ENCODE results near the gene ARMC9. TPM values are rescaled to one million over a fixed set of nuclear protein-coding genes. Genes with fewer than 3 reads are reported as not detected.

ARMC9 gene
- total RNA-seq, 1 experiment from 2014 or later: 16.4 TPM

DNA sequence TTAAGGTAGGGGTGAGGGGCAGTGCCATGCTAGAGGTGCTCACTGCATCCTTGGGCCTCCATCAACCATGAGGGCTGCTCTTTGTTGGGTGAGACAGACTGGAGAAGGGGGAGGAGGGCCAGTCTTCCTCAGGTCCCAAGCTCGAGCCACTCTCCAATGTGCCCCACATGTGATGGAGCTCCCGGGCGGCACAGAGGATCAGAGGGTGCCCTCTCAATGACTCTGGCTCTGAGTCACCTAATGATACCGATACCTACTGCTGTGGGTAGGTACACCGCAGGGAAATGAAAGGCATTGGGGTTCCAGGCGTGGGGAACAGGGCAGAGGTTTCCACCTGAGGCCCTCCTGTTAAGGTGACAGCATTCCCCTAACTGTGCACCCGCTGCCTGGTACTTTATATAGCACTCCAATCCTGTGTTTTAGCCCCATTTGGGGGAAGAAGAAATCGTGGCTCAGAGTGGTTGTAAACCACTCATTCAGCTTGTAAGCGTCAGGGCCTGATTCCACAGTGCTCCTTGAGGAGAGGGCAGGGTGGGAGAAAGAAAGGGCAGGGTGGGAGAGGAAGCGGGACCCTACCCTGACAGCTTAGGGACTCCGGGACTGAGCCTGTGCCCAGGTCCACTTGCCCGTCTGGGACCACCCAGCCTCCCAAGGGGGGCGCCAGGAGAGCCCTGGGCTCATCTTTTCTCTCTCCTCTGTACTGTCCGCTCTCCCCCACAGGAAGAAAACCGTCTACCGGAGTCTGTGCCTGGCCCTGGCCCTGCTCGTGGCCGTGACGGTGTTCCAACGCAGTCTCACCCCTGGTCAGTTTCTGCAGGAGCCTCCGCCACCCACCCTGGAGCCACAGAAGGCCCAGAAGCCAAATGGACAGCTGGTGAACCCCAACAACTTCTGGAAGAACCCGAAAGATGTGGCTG, 198.8 kb downstream of the ARMC9 start:
- intact Hi-C loops (cut with micrococcal nuclease): no loop called here
- RAD21 ChIA-PET (ENCODE audit: low non-redundant PET in 1 of 2, low total read pairs in 2 of 2, uncharacterized antibody in 2 of 2, unreplicated experiment in 2 of 2): no interaction called here

More for the DNA sequence above, 198.8 kb downstream of the ARMC9 start:
- Histone ChIP-seq H3K9me3 (ENCODE audit: control insufficient read depth in 1 of 2, insufficient read depth in 1 of 2, low read depth in 1 of 2, low read length in 2 of 2) (no peaks in the 10 kb centered on the region), H4K20me1 (ENCODE audit: insufficient read depth) (no peaks in the 10 kb centered on the region), H3K9ac (ENCODE audit: low read length) (peak overlapping the region; percentile 61; the same call in 1 of the 2 replicates), H3K27ac (ENCODE audit: low read depth, low read length) (no peak overlapping the region), H3K9me2 (ENCODE audit: insufficient read depth) (no peaks in the 10 kb centered on the region), H2AFZ (ENCODE audit: low read depth, low read length, poor library complexity, severe bottlenecking) (no peak overlapping the region), H3K4me3 (replicated peaks in 1 of 2; ENCODE audit: low read depth in 1 of 2, low read length in 2 of 2) (peak overlapping the region; percentile 52 to 62), H3K4me1 (ENCODE audit: control insufficient read depth in 1 of 2, insufficient read depth in 2 of 2, low read length in 2 of 2) (peaks cover 10 to 30% of the 10 kb centered on the region in 2 experiments), H3K27me3 (ENCODE audit: insufficient read depth, low read length) (no peaks in the 10 kb centered on the region), H3K79me2 (ENCODE audit: insufficient read depth, low read length) (no peaks in the 10 kb centered on the region), H3K4me2 (ENCODE audit: low read length) (peak overlapping the region; percentile 93), H3K36me3 (ENCODE audit: control insufficient read depth in 1 of 2, insufficient read depth in 2 of 2, low read length in 2 of 2) (no peaks in the 10 kb centered on the region)
- CTCF ChIA-PET: interaction anchor here (0.7 kb wide), 1 partner anchor 8 kb away, joined by 3 read pairs; no protein-coding TSS in a partner anchor
- BruUV-seq (replicated peaks): TSS peak; percentile 42
- TF ChIP-seq TCF7L2 (IDR thresholded peaks at IDR 0.05; ENCODE audit: borderline replicate concordance, extremely low read depth, insufficient read depth, insufficient read length): no peak
- TF ChIP-seq ZFX (IDR thresholded peaks at IDR 0.05): no peak
- TF ChIP-seq SRF (IDR thresholded peaks at IDR 0.05; ENCODE audit: low read depth): no peak
- no peak for TF ChIP-seq ZNF274 (IDR thresholded peaks at IDR 0.05; ENCODE audit: low read depth, low read length)
- TF ChIP-seq EZH2phosphoT487 (IDR thresholded peaks at IDR 0.05; ENCODE audit: borderline replicate concordance): no peak
- no peak for TF ChIP-seq CBX3 (IDR thresholded peaks at IDR 0.05; ENCODE audit: low read depth)
- no peak for TF ChIP-seq SP1 (IDR thresholded peaks at IDR 0.05; ENCODE audit: low read depth)
- TF ChIP-seq, protein P1, sequence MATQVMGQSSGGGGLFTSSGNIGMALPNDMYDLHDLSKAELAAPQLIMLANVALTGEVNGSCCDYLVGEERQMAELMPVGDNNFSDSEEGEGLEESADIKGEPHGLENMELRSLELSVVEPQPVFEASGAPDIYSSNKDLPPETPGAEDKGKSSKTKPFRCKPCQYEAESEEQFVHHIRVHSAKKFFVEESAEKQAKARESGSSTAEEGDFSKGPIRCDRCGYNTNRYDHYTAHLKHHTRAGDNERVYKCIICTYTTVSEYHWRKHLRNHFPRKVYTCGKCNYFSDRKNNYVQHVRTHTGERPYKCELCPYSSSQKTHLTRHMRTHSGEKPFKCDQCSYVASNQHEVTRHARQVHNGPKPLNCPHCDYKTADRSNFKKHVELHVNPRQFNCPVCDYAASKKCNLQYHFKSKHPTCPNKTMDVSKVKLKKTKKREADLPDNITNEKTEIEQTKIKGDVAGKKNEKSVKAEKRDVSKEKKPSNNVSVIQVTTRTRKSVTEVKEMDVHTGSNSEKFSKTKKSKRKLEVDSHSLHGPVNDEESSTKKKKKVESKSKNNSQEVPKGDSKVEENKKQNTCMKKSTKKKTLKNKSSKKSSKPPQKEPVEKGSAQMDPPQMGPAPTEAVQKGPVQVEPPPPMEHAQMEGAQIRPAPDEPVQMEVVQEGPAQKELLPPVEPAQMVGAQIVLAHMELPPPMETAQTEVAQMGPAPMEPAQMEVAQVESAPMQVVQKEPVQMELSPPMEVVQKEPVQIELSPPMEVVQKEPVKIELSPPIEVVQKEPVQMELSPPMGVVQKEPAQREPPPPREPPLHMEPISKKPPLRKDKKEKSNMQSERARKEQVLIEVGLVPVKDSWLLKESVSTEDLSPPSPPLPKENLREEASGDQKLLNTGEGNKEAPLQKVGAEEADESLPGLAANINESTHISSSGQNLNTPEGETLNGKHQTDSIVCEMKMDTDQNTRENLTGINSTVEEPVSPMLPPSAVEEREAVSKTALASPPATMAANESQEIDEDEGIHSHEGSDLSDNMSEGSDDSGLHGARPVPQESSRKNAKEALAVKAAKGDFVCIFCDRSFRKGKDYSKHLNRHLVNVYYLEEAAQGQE (IDR thresholded peaks at IDR 0.05; ENCODE audit: low read depth): no peak
- no peak for TF ChIP-seq POLR2A (IDR thresholded peaks at IDR 0.05; ENCODE audit: borderline replicate concordance, extremely low read depth, insufficient read depth, insufficient read length)
- no peak; the same call in 1 of the 2 replicates for TF ChIP-seq FOSL1 (IDR thresholded peaks at IDR 0.05; ENCODE audit: low read depth)
- no peak for TF ChIP-seq YY1 (IDR thresholded peaks at IDR 0.05; ENCODE audit: extremely low read depth, insufficient replicate concordance, low read depth, low read length)
- TF ChIP-seq EZH2 (IDR thresholded peaks at IDR 0.05): no peak
- no peak for TF ChIP-seq JUND (IDR thresholded peaks at IDR 0.05)
- TF ChIP-seq POLR2AphosphoS5 (IDR thresholded peaks at IDR 0.05; ENCODE audit: low read depth, low read length): no peak
- TF ChIP-seq, protein P2, sequence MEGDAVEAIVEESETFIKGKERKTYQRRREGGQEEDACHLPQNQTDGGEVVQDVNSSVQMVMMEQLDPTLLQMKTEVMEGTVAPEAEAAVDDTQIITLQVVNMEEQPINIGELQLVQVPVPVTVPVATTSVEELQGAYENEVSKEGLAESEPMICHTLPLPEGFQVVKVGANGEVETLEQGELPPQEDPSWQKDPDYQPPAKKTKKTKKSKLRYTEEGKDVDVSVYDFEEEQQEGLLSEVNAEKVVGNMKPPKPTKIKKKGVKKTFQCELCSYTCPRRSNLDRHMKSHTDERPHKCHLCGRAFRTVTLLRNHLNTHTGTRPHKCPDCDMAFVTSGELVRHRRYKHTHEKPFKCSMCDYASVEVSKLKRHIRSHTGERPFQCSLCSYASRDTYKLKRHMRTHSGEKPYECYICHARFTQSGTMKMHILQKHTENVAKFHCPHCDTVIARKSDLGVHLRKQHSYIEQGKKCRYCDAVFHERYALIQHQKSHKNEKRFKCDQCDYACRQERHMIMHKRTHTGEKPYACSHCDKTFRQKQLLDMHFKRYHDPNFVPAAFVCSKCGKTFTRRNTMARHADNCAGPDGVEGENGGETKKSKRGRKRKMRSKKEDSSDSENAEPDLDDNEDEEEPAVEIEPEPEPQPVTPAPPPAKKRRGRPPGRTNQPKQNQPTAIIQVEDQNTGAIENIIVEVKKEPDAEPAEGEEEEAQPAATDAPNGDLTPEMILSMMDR (IDR thresholded peaks at IDR 0.05 in 2 of 3, conservative IDR thresholded peaks at IDR 0.05 in 1 of 3; ENCODE audit: borderline replicate concordance in 1 of 3, insufficient read depth in 1 of 3, low read depth in 2 of 3, low read length in 2 of 3): no peak
- TF ChIP-seq ELF1 (IDR thresholded peaks at IDR 0.05; ENCODE audit: borderline replicate concordance, low read depth): no peak
- no peak for TF ChIP-seq CEBPB (IDR thresholded peaks at IDR 0.05; ENCODE audit: low read depth)
- DNase-seq (ENCODE audit: low read depth, low spot score): no peak
- ATAC-seq: peak; percentile 71
- POLR2A ChIA-PET: no interaction called here
